HG02981 (cell line): ENCODE data around the gene EFCAB8.
"Not testable (repeated sequence)": the region's sequence is repeated elsewhere in the genome, so short reads cannot be mapped to it uniquely, and the experiment has no call there.

Experiments
- ATAC-seq: cut with Tn5 transposase; IDR thresholded peaks from one replicate; pipeline ENCODE4 v1.9.1; 2021; ENCODE audit warnings: mild to moderate bottlenecking, moderate library complexity; ENCODE audit not compliant: unreplicated experiment

EFCAB8 gene

GRCh38 chr20:32969356-32970114, 110.8 kb downstream of the EFCAB8 start:
- no peak for ATAC-seq

GRCh38 chr20:32970115-32970972, 111.6 kb downstream of the EFCAB8 start:
- ATAC-seq, result no peak

GRCh38 chr20:32970973-32971300, 112.2 kb downstream of the EFCAB8 start:
- no peak for ATAC-seq

- no peak for ATAC-seq
Observed at GRCh38 chr20:32971703-32972161, 113.0 kb downstream of the EFCAB8 start.

- ATAC-seq, result peak; percentile 78
Observed at GRCh38 chr20:32972181-32973076, 113.7 kb downstream of the EFCAB8 start.

- ATAC-seq, result no peak
Observed at GRCh38 chr20:32973077-32973717, 114.5 kb downstream of the EFCAB8 start.

- ATAC-seq, result not testable (repeated sequence)
Observed at GRCh38 chr20:32974204-32975064, 115.7 kb downstream of the EFCAB8 start.

GRCh38 chr20:32975121-32975520, 116.4 kb downstream of the EFCAB8 start:
- ATAC-seq, result not testable (repeated sequence)

GRCh38 chr20:32975698-32976674, 117.3 kb downstream of the EFCAB8 start:
- no peak for ATAC-seq

- ATAC-seq, result no peak
Observed at GRCh38 chr20:32976746-32977145, 118.0 kb downstream of the EFCAB8 start.

GRCh38 chr20:32977281-32978008, 118.7 kb downstream of the EFCAB8 start:
- ATAC-seq, result no peak

- ATAC-seq, result no peak
Observed at GRCh38 chr20:32978009-32978335, 119.2 kb downstream of the EFCAB8 start.

GRCh38 chr20:32979201-32979998, 120.7 kb downstream of the EFCAB8 start:
- no peak for ATAC-seq

- no peak for ATAC-seq
Observed at GRCh38 chr20:32980131-32980941, 121.6 kb downstream of the EFCAB8 start.

GRCh38 chr20:32980990-32981389, 122.3 kb downstream of the EFCAB8 start:
- no peak for ATAC-seq
